ENCODE data around the gene CCN2. TPM values are rescaled to one million over a fixed set of nuclear protein-coding genes. Genes with fewer than 3 reads are reported as not detected.

CCN2 gene
- total RNA-seq, 2 experiments from 2014 or later, result 0.11 TPM; not detected in 1

GRCh38 chr6:131992557-131992956, 41.4 kb upstream of the CCN2 start:
- DNase-seq, result no peak
- Mint-ChIP-seq H3K36me3 (ENCODE audit: low read depth) (no peaks in the 10 kb centered on the region), H3K4me1 (ENCODE audit: low read depth) (no peaks in the 10 kb centered on the region), H3K9me3 (no peaks in the 10 kb centered on the region), H3K4me3 (no peak overlapping the region), H3K27ac (no peak overlapping the region), H3K27me3 (no peaks in the 10 kb centered on the region)
- CTCF ChIA-PET, result no interaction called here
- Histone ChIP-seq H3K4me3 (ENCODE audit: low read length) (no peak overlapping the region), H3K27ac (ENCODE audit: low read depth in 1 of 2, low read length in 2 of 2) (no peak overlapping the region), H3K36me3 (ENCODE audit: insufficient read depth, low read length) (no peaks in the 10 kb centered on the region), H3K9me3 (ENCODE audit: control insufficient read depth in 1 of 2, insufficient read depth in 1 of 2, low read length in 2 of 2) (no peaks in the 10 kb centered on the region), H3K27me3 (ENCODE audit: control insufficient read depth in 1 of 2, insufficient read depth in 2 of 2, low read length in 2 of 2) (no peaks in the 10 kb centered on the region), H3K4me1 (ENCODE audit: insufficient read depth, low read length) (no peaks in the 10 kb centered on the region)
- no peak for TF ChIP-seq CTCF (IDR thresholded peaks at IDR 0.05)
- POLR2A ChIA-PET, result no interaction called here
- no peak for ATAC-seq (ENCODE audit: poor library complexity)
- intact Hi-C loops (cut with DNase I, micrococcal nuclease), result no loop called here

- Mint-ChIP-seq H3K4me1 (ENCODE audit: low read depth) (no peaks in the 10 kb centered on the region), H3K4me3 (no peak overlapping the region), H3K27me3 (peaks cover 3% of the 10 kb centered on the region), H3K9me3 (no peaks in the 10 kb centered on the region), H3K27ac (no peak overlapping the region), H3K36me3 (ENCODE audit: low read depth) (no peaks in the 10 kb centered on the region)
- no peak for ATAC-seq (ENCODE audit: poor library complexity)
- H3K27ac ChIP-seq (ENCODE audit: low read depth in 1 of 2, low read length in 2 of 2), result no peak overlapping the region
- TF ChIP-seq CTCF (IDR thresholded peaks at IDR 0.05), result no peak
- intact Hi-C loops (cut with DNase I, micrococcal nuclease), result no loop called here
- no peak for DNase-seq
- H3K27me3 ChIP-seq (ENCODE audit: control insufficient read depth in 1 of 2, insufficient read depth in 2 of 2, low read length in 2 of 2), result no peaks in the 10 kb centered on the region
- no peaks in the 10 kb centered on the region for H3K36me3 ChIP-seq (ENCODE audit: insufficient read depth, low read length)
- ChIA-PET POLR2A (no interaction called here), CTCF (no interaction called here)
- H3K9me3 ChIP-seq (ENCODE audit: control insufficient read depth in 1 of 2, insufficient read depth in 1 of 2, low read length in 2 of 2), result no peaks in the 10 kb centered on the region
- no peaks in the 10 kb centered on the region for H3K4me1 ChIP-seq (ENCODE audit: insufficient read depth, low read length)
- H3K4me3 ChIP-seq (ENCODE audit: low read length), result no peak overlapping the region
Measured at GRCh38 chr6:131989036-131989435, 37.9 kb upstream of the CCN2 start.

DNA sequence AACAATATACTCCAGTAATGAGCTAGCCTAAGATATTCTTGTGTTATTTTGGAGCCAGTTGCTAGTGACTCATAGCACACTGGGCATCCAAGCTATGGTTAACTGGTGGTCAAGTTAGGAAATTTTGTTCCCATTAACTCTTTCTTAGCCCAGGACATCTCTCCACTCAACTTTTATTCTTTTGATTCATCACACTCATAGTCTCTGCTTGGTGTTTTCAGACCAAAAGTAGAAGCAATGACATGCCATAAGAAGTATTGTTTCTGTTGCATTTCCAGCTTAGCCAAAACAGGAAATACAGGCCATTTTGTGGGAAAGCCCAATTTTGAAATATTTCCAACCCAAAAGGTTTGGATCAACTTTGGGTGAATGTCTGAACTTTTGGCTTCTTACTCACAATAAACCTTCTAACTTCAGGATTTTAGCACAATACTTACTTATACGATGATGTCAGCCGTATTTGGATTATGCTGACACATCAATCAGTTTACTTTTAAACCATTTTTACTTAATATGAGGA, 31.6 kb upstream of the CCN2 start:
- no peak overlapping the region for H3K4me3 Mint-ChIP-seq
- ChIA-PET POLR2A (no interaction called here), CTCF (no interaction called here)
- H3K27ac Mint-ChIP-seq, result no peak overlapping the region
- no peaks in the 10 kb centered on the region for H3K4me1 Mint-ChIP-seq (ENCODE audit: low read depth)
- ATAC-seq (ENCODE audit: poor library complexity) (no peak), DNase-seq (no peak)
- intact Hi-C loops (cut with DNase I, micrococcal nuclease), result no loop called here
- no peaks in the 10 kb centered on the region for H3K9me3 Mint-ChIP-seq
- Histone ChIP-seq H3K4me1 (ENCODE audit: insufficient read depth, low read length) (no peaks in the 10 kb centered on the region), H3K27ac (ENCODE audit: low read depth in 1 of 2, low read length in 2 of 2) (no peak overlapping the region), H3K27me3 (ENCODE audit: control insufficient read depth in 1 of 2, insufficient read depth in 2 of 2, low read length in 2 of 2) (no peaks in the 10 kb centered on the region), H3K4me3 (ENCODE audit: low read length) (no peak overlapping the region), H3K36me3 (ENCODE audit: insufficient read depth, low read length) (no peaks in the 10 kb centered on the region), H3K9me3 (ENCODE audit: control insufficient read depth in 1 of 2, insufficient read depth in 1 of 2, low read length in 2 of 2) (no peaks in the 10 kb centered on the region)
- no peak for TF ChIP-seq CTCF (IDR thresholded peaks at IDR 0.05)
- peaks cover 5% of the 10 kb centered on the region for H3K27me3 Mint-ChIP-seq
- H3K36me3 Mint-ChIP-seq (ENCODE audit: low read depth), result no peaks in the 10 kb centered on the region
